ENCODE data around the gene PHLDB3.
"Not testable (repeated sequence)": the region's sequence is repeated elsewhere in the genome, so short reads cannot be mapped to it uniquely, and the experiment has no call there.

The PHLDB3 gene

DNA sequence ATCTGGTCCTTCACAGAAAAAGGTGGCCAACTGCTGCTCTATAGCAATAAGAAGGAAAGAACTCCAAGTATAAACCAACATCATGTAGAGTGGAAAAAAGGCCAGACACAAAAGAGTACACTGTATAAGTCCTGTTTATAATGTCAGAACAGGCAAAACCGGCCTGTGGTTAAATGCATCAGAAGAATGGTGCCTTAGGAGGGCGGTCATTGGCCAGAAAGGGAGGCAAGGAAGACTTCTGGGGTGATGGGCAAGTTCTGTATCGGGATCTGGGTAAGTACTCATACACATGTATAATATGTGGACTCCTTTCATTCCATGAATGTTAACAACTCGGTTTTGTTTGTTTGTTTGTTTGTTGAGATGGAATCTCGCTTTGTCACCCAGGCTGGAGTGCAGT lies 18.4 kb upstream of the PHLDB3 start:
- Histone ChIP-seq H3K4me3 (ENCODE audit: control insufficient read depth in 1 of 7, extremely low read depth in 1 of 7, insufficient read depth in 4 of 7, low read depth in 2 of 7, low read length in 6 of 7) (no peak overlapping the region), H3K36me3 (ENCODE audit: control insufficient read depth in 4 of 4, insufficient read depth in 4 of 4, low read length in 3 of 4) (peaks cover 0 to 7% (median 3%) of the 10 kb centered on the region in 4 experiments), H3K27ac (ENCODE audit: insufficient read depth in 1 of 2, low read depth in 1 of 2, low read length in 2 of 2, poor library complexity in 1 of 2, severe bottlenecking in 2 of 2) (no peak overlapping the region), H3K4me1 (ENCODE audit: control extremely low read depth in 1 of 4, control insufficient read depth in 4 of 4, insufficient read depth in 4 of 4, low read length in 3 of 4) (peaks cover 0 to 50% (median 29%) of the 10 kb centered on the region in 4 experiments), H3K9me3 (ENCODE audit: control extremely low read depth in 1 of 5, control insufficient read depth in 4 of 5, insufficient read depth in 2 of 5, low read depth in 1 of 5, low read length in 4 of 5) (no peaks in the 10 kb centered on the region), H3K27me3 (replicated peaks in 2 of 5; ENCODE audit: control insufficient read depth in 4 of 5, insufficient read depth in 5 of 5, low read length in 4 of 5) (no peaks in the 10 kb centered on the region)
- POLR2A ChIA-PET = no interaction called here
- CTCF ChIA-PET = interaction anchor here (1.0 to 11.8 kb wide), 4 partner anchors 10 to 92 kb away, joined by 3 to 304 read pairs (median 34); partner anchors contain the start of gene ZNF575
- WGBS (ENCODE audit: insufficient coverage) = 100% methylated on average over 3 of the region's 5 CpGs
- no peak for DNase-seq

DNA sequence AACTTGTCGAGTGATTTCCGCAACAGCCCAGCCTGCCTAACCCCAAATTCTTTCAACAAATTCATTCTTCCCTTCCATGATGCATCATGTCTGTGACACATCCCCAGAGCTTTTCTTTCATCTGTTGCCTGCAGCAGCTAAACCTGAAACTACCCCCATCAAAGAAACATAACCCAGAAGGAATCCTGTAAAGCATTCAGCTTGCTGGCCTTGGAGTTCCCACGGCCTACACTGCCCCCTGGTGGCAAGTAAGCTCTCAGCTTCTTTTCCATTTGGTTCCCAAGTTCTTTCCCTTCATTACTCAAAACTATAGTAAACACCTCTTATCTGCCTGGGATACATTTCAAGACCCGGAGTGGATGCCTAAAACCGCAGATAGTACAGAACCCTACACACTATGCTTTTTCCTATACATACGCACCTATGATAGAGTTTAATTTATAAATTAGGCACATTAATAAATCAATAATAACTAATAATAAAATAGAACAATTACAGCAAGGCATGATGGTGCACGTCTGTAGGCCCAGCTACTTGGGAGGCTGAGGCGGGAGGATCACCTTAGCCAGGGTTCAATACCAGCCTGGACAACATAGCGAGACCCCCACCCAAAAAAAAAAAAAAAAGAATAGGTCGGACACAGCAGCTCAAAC lies 15.0 kb upstream of the PHLDB3 start:
- Histone ChIP-seq H3K4me3 (ENCODE audit: control insufficient read depth in 1 of 7, extremely low read depth in 1 of 7, insufficient read depth in 4 of 7, low read depth in 2 of 7, low read length in 6 of 7) (no peak overlapping the region), H3K9me3 (ENCODE audit: control extremely low read depth in 1 of 5, control insufficient read depth in 4 of 5, insufficient read depth in 2 of 5, low read depth in 1 of 5, low read length in 4 of 5) (no peaks in the 10 kb centered on the region), H3K27me3 (replicated peaks in 2 of 5; ENCODE audit: control insufficient read depth in 4 of 5, insufficient read depth in 5 of 5, low read length in 4 of 5) (no peaks in the 10 kb centered on the region), H3K27ac (ENCODE audit: insufficient read depth in 1 of 2, low read depth in 1 of 2, low read length in 2 of 2, poor library complexity in 1 of 2, severe bottlenecking in 2 of 2) (no peak overlapping the region), H3K4me1 (ENCODE audit: control extremely low read depth in 1 of 4, control insufficient read depth in 4 of 4, insufficient read depth in 4 of 4, low read length in 3 of 4) (peaks cover 0 to 20% (median 5%) of the 10 kb centered on the region in 4 experiments), H3K36me3 (ENCODE audit: control insufficient read depth in 4 of 4, insufficient read depth in 4 of 4, low read length in 3 of 4) (peaks cover 0 to 13% (median 3%) of the 10 kb centered on the region in 4 experiments)
- ChIA-PET POLR2A (interaction anchor here (1.1 to 1.3 kb wide), 2 partner anchors 14 to 72 kb away, joined by 4 to 7 read pairs; partner anchors contain the start of gene ZNF575), CTCF (interaction anchor here (0.6 to 11.8 kb wide), 26 partner anchors 9 to 256 kb away, joined by 3 to 304 read pairs (median 4); partner anchors contain the start of genes PHLDB3 and ZNF575)
- peak; percentile 84 to 92 (median 86) for DNase-seq
- WGBS (ENCODE audit: insufficient coverage) = 80% methylated on average over 5 of the region's 10 CpGs

DNA sequence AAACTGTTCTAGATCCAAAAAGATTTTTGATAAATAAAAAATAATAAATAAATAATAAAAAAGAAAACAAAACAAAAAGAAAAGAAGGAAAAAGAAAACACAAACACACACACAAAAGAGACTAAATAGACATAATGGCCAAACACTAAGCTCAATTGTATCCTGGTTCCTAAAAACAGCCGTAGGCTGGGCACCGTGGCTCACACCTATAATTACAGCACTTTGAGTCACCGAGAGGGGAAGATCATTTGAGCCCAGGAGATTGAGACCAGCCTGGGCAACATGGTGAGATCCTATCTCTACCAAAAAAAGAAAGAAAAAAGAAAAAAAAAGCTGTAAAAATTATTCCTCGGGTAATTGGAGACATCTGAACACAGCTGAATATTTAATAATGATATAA lies 13.5 kb upstream of the PHLDB3 start:
- ChIA-PET CTCF (interaction anchor here (2.4 to 11.8 kb wide), 4 partner anchors 30 to 87 kb away, joined by 10 to 304 read pairs (median 39); no protein-coding TSS in a partner anchor), POLR2A (no interaction called here)
- no peak for DNase-seq
- Histone ChIP-seq H3K4me3 (ENCODE audit: control insufficient read depth in 1 of 7, extremely low read depth in 1 of 7, insufficient read depth in 4 of 7, low read depth in 2 of 7, low read length in 6 of 7) (no peak overlapping the region), H3K36me3 (ENCODE audit: control insufficient read depth in 4 of 4, insufficient read depth in 4 of 4, low read length in 3 of 4) (peaks cover 0 to 17% (median 3%) of the 10 kb centered on the region in 4 experiments), H3K27me3 (replicated peaks in 2 of 5; ENCODE audit: control insufficient read depth in 4 of 5, insufficient read depth in 5 of 5, low read length in 4 of 5) (no peaks in the 10 kb centered on the region), H3K4me1 (ENCODE audit: control extremely low read depth in 1 of 4, control insufficient read depth in 4 of 4, insufficient read depth in 4 of 4, low read length in 3 of 4) (peaks cover 0 to 13% (median 0%) of the 10 kb centered on the region in 4 experiments), H3K27ac (ENCODE audit: insufficient read depth in 1 of 2, low read depth in 1 of 2, low read length in 2 of 2, poor library complexity in 1 of 2, severe bottlenecking in 2 of 2) (no peak overlapping the region), H3K9me3 (ENCODE audit: control extremely low read depth in 1 of 5, control insufficient read depth in 4 of 5, insufficient read depth in 2 of 5, low read depth in 1 of 5, low read length in 4 of 5) (no peaks in the 10 kb centered on the region)
- WGBS (ENCODE audit: insufficient coverage) = 100% methylated on average over 2 of the region's 4 CpGs

DNA sequence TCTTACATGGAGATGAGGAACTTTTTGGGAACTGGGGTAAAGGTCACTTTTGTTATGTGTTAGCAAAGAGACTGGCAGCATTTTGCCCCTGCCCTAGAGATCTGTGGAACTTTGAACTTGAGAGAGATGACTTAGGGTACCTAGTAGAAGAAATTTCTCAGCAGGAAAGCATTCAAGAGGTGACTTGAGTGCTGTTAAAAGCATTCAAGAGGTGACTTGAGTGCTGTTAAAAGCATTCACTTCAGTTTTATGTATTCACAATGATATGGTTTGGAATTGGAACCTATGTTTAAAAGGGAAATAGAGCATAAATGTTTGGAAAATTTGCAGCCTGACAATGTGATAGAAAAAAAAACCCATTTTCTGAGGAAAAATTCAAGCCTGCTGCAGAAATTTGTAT lies 7.9 kb upstream of the PHLDB3 start:
- H3K9me3 ChIP-seq (ENCODE audit: control extremely low read depth in 1 of 5, control insufficient read depth in 4 of 5, insufficient read depth in 2 of 5, low read depth in 1 of 5, low read length in 4 of 5); H3K27ac ChIP-seq (ENCODE audit: insufficient read depth in 1 of 2, low read depth in 1 of 2, low read length in 2 of 2, poor library complexity in 1 of 2, severe bottlenecking in 2 of 2); POLR2A ChIA-PET; H3K4me3 ChIP-seq (ENCODE audit: control insufficient read depth in 1 of 7, extremely low read depth in 1 of 7, insufficient read depth in 4 of 7, low read depth in 2 of 7, low read length in 6 of 7); H3K4me1 ChIP-seq (ENCODE audit: control extremely low read depth in 1 of 4, control insufficient read depth in 4 of 4, insufficient read depth in 4 of 4, low read length in 3 of 4); CTCF ChIA-PET; H3K27me3 ChIP-seq (replicated peaks in 2 of 5; ENCODE audit: control insufficient read depth in 4 of 5, insufficient read depth in 5 of 5, low read length in 4 of 5); DNase-seq: not testable (repeated sequence)
- H3K36me3 ChIP-seq (ENCODE audit: control insufficient read depth in 4 of 4, insufficient read depth in 4 of 4, low read length in 3 of 4) = peaks cover 8 to 42% (median 21%) of the 10 kb centered on the region in 4 experiments

DNA sequence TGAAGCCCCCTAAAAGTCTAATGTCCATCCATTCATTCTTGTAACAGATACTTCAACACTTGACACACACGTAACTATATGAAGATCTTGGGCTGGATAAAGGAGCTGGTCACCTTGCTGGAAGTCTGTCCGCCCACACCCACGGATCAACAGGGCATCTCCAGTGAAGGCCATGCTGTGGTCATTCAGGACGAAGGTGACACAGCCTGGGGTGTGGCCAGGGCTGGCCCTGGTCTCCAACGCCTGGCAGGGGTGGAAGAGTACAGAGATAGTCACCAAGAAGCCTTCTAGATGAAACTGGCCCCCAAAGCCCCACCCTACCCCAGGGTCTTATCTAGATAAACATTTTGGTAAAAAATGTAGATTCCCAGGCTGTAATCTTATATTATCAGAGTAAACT lies 6.8 kb upstream of the PHLDB3 start:
- H3K9me3 ChIP-seq (ENCODE audit: control extremely low read depth in 1 of 5, control insufficient read depth in 4 of 5, insufficient read depth in 2 of 5, low read depth in 1 of 5, low read length in 4 of 5) = no peaks in the 10 kb centered on the region
- H3K27ac ChIP-seq (ENCODE audit: insufficient read depth in 1 of 2, low read depth in 1 of 2, low read length in 2 of 2, poor library complexity in 1 of 2, severe bottlenecking in 2 of 2) = no peak overlapping the region
- no peaks in the 10 kb centered on the region for H3K4me1 ChIP-seq (ENCODE audit: control extremely low read depth in 1 of 4, control insufficient read depth in 4 of 4, insufficient read depth in 4 of 4, low read length in 3 of 4)
- CTCF ChIA-PET = interaction anchor here (1.4 kb wide), 2 partner anchors 8 to 66 kb away, joined by 3 to 6 read pairs; no protein-coding TSS in a partner anchor
- POLR2A ChIA-PET = interaction anchor here (0.6 kb wide), 1 partner anchor 20 kb away, joined by 3 read pairs; no protein-coding TSS in a partner anchor
- peaks cover 8 to 35% (median 24%) of the 10 kb centered on the region in 4 experiments for H3K36me3 ChIP-seq (ENCODE audit: control insufficient read depth in 4 of 4, insufficient read depth in 4 of 4, low read length in 3 of 4)
- no peaks in the 10 kb centered on the region for H3K27me3 ChIP-seq (replicated peaks in 2 of 5; ENCODE audit: control insufficient read depth in 4 of 5, insufficient read depth in 5 of 5, low read length in 4 of 5)
- H3K4me3 ChIP-seq (ENCODE audit: control insufficient read depth in 1 of 7, extremely low read depth in 1 of 7, insufficient read depth in 4 of 7, low read depth in 2 of 7, low read length in 6 of 7) = no peak overlapping the region
- 100% methylated on average over 3 of the region's 5 CpGs for WGBS (ENCODE audit: insufficient coverage)
- DNase-seq = no peak

DNA sequence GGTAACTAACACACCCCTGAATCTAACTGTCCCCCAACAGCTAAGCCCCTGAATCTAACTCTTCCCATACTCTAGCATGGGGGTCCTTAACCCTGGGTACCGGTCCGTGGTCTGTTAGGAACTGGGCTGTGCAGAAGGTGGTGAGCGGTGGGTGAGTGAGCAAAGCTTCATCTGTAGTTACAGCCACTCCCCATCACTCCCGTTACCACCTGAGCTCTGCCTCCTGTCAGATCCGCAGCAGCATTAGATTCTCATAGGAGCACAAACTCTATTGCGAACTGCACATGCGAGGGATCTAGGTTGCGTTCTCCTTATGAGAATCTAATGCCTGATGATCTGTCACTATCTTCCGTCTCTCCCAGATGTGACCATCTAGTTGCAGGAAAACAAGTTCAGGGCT lies 6.2 kb upstream of the PHLDB3 start:
- DNase-seq = no peak
- Histone ChIP-seq H3K36me3 (ENCODE audit: control insufficient read depth in 4 of 4, insufficient read depth in 4 of 4, low read length in 3 of 4) (peaks cover 8 to 39% (median 26%) of the 10 kb centered on the region in 4 experiments), H3K4me1 (ENCODE audit: control extremely low read depth in 1 of 4, control insufficient read depth in 4 of 4, insufficient read depth in 4 of 4, low read length in 3 of 4) (no peaks in the 10 kb centered on the region), H3K9me3 (ENCODE audit: control extremely low read depth in 1 of 5, control insufficient read depth in 4 of 5, insufficient read depth in 2 of 5, low read depth in 1 of 5, low read length in 4 of 5) (no peaks in the 10 kb centered on the region), H3K4me3 (ENCODE audit: control insufficient read depth in 1 of 7, extremely low read depth in 1 of 7, insufficient read depth in 4 of 7, low read depth in 2 of 7, low read length in 6 of 7) (no peak overlapping the region), H3K27me3 (replicated peaks in 2 of 5; ENCODE audit: control insufficient read depth in 4 of 5, insufficient read depth in 5 of 5, low read length in 4 of 5) (no peaks in the 10 kb centered on the region), H3K27ac (ENCODE audit: insufficient read depth in 1 of 2, low read depth in 1 of 2, low read length in 2 of 2, poor library complexity in 1 of 2, severe bottlenecking in 2 of 2) (no peak overlapping the region)
- WGBS (ENCODE audit: insufficient coverage) = 100% methylated on average over 4 of the region's 9 CpGs
- ChIA-PET POLR2A (interaction anchor here (0.6 kb wide), 1 partner anchor 21 kb away, joined by 3 read pairs; no protein-coding TSS in a partner anchor), CTCF (interaction anchor here (1.0 to 1.4 kb wide), 3 partner anchors 9 to 65 kb away, joined by 3 to 6 read pairs (median 3); no protein-coding TSS in a partner anchor)

DNA sequence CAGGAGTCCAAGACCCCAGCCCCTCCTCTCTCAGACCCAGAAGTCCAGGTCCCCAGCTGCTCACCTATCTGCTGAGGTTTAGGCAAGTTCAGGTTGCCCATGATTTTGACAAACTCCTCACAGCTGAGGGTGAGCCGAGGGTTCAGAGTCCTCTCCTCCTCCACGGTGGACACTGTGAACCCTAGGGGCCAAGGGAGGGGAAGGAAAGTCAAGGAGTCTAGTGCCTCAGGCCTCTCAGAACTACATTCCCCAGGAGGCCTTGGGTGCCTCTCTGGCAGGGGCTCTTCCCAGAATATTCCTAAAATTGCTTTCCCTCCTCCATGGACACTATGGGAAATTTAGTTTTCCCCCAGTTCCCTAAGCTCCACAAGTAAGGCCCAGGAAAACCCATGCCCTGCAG lies 3.3 kb upstream of the PHLDB3 start:
- 100% methylated on average over 2 of the region's 2 CpGs for WGBS (ENCODE audit: insufficient coverage)
- no peaks in the 10 kb centered on the region for H3K27me3 ChIP-seq (replicated peaks in 2 of 5; ENCODE audit: control insufficient read depth in 4 of 5, insufficient read depth in 5 of 5, low read length in 4 of 5)
- POLR2A ChIA-PET = no interaction called here
- H3K4me1 ChIP-seq (ENCODE audit: control extremely low read depth in 1 of 4, control insufficient read depth in 4 of 4, insufficient read depth in 4 of 4, low read length in 3 of 4) = peaks cover 0 to 21% (median 19%) of the 10 kb centered on the region in 4 experiments
- CTCF ChIA-PET = interaction anchor here (0.6 to 2.5 kb wide), 6 partner anchors 12 to 74 kb away, joined by 3 to 9 read pairs (median 4); no protein-coding TSS in a partner anchor
- no peak overlapping the region for H3K4me3 ChIP-seq (ENCODE audit: control insufficient read depth in 1 of 7, extremely low read depth in 1 of 7, insufficient read depth in 4 of 7, low read depth in 2 of 7, low read length in 6 of 7)
- no peak overlapping the region for H3K27ac ChIP-seq (ENCODE audit: insufficient read depth in 1 of 2, low read depth in 1 of 2, low read length in 2 of 2, poor library complexity in 1 of 2, severe bottlenecking in 2 of 2)
- peaks cover 8 to 35% (median 26%) of the 10 kb centered on the region in 4 experiments for H3K36me3 ChIP-seq (ENCODE audit: control insufficient read depth in 4 of 4, insufficient read depth in 4 of 4, low read length in 3 of 4)
- H3K9me3 ChIP-seq (ENCODE audit: control extremely low read depth in 1 of 5, control insufficient read depth in 4 of 5, insufficient read depth in 2 of 5, low read depth in 1 of 5, low read length in 4 of 5) = no peaks in the 10 kb centered on the region
- DNase-seq = no peak

All from common myeloid progenitor, CD34-positive (primary cell).